Upper lobe of left lung (tissue), 4 donors: ENCODE data around the gene SLC5A1.

Experiments
- POLR2AphosphoS5 ChIP-seq, 2 donors: sonication (generic); formaldehyde crosslinking; IDR thresholded peaks; one replicate each; pipeline ENCODE4 v1.5.1; 2017; ENCODE audit warnings: antibody characterized with exemption in 2 of 2
- TF ChIP-seq, protein P1 (sequence below), 6 experiments: fragments of 450-650 bp in 4 of 6; fragments of 200-600 bp in 2 of 6; sonication (generic) in 2 of 6; IDR thresholded peaks; one replicate each; pipeline ENCODE4 v1.5.1; 2016 to 2019; ENCODE audit warnings: antibody characterized with exemption in 6 of 6

DNA sequence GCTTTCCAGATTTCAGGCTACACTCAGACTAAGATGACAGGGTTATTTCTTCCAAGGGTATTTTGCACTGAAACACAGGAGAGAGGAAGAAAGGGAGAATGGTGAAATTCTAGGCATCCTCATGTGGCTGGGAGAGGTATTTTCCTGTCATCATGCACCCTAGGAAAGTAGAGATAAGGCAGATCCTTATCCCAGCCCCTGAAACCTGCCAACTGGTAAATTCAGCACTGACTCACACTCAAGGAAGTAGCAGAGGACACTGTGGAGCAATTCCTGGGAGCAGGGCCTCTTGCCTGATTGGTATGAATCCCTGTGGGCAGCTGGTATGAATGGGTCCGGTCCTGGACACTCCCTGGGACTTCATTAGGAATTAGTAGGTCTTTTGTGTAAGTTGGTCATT lies 37.6 kb upstream of the SLC5A1 start:
- TF ChIP-seq, protein P1, sequence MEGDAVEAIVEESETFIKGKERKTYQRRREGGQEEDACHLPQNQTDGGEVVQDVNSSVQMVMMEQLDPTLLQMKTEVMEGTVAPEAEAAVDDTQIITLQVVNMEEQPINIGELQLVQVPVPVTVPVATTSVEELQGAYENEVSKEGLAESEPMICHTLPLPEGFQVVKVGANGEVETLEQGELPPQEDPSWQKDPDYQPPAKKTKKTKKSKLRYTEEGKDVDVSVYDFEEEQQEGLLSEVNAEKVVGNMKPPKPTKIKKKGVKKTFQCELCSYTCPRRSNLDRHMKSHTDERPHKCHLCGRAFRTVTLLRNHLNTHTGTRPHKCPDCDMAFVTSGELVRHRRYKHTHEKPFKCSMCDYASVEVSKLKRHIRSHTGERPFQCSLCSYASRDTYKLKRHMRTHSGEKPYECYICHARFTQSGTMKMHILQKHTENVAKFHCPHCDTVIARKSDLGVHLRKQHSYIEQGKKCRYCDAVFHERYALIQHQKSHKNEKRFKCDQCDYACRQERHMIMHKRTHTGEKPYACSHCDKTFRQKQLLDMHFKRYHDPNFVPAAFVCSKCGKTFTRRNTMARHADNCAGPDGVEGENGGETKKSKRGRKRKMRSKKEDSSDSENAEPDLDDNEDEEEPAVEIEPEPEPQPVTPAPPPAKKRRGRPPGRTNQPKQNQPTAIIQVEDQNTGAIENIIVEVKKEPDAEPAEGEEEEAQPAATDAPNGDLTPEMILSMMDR (IDR thresholded peaks at IDR 0.05), result no peak
- no peak for TF ChIP-seq POLR2AphosphoS5 (IDR thresholded peaks at IDR 0.05)
